Measurements from ENCODE around the gene GIPC2. TPM values are rescaled to one million over a fixed set of nuclear protein-coding genes. Genes with fewer than 3 reads are reported as not detected.

GIPC2 gene
- total and polyA plus RNA-seq, 2 donors (not counting 1 experiment from before 2014, with no cell fraction given) = not detected

DNA sequence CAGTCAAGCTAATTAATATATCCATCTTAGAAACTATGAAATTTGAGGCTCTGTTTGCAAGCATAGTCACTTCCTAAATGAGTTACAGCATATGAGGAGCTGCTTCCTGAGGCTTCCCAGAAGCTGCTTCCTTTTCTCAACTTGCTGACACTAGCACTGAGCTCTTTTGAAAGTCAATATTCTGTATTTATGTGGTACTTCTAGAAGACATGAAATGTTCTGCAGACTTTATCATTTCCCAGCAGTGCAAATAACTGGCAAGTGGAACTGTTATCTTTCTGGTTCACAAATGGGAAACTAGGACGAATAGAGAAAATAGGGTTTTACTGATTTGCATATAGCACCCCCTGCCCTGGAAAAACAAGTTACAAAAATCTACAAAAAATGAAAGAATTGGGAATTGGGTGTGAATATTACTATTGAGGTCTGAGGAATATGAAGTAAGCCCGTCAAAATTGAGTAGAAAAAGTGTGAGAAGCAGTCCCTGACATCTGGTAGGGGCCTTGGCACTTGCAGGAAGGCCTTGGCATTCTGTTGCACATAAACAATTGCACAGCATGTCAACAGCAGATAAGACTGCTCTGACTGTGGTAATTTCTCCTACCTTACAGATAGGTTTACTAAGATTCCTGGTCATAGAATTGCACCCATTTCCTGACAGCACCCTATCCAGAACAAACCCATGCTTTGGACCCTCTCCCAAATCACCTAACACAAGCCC, 7.1 kb downstream of the GIPC2 start:
- no peaks in the 10 kb centered on the region for H3K79me2 ChIP-seq (ENCODE audit: control insufficient read depth, insufficient read depth, low read length)
- H3K4me3 ChIP-seq (ENCODE audit: control extremely low read depth in 1 of 5, extremely low read depth in 1 of 5, insufficient read depth in 1 of 5, low read depth in 2 of 5, low read length in 4 of 5) = no peak overlapping the region
- H2AFZ ChIP-seq (ENCODE audit: insufficient read depth, low read depth, low read length, poor library complexity, severe bottlenecking) = no peak overlapping the region
- CTCF ChIA-PET = no interaction called here
- H4K20me1 ChIP-seq (ENCODE audit: control insufficient read depth, insufficient read depth, low read length, poor library complexity, severe bottlenecking) = no peaks in the 10 kb centered on the region
- H3K4me2 ChIP-seq (replicated peaks; ENCODE audit: low read depth, low read length, poor library complexity, severe bottlenecking) = no peak overlapping the region
- POLR2A ChIA-PET = no interaction called here
- Mint-ChIP-seq H3K27ac (no peak overlapping the region), H3K9me3 (ENCODE audit: insufficient read depth) (no peaks in the 10 kb centered on the region), H3K4me3 (no peak overlapping the region), H3K27me3 (peaks cover 16% of the 10 kb centered on the region), H3K4me1 (no peaks in the 10 kb centered on the region)
- DNase-seq = no peak
- H3K4me1 ChIP-seq (ENCODE audit: control insufficient read depth in 2 of 2, insufficient read depth in 2 of 2, low read length in 2 of 2) = no peaks in the 10 kb centered on the region
- H3K9ac ChIP-seq (ENCODE audit: low read length) = no peak overlapping the region
- 50% methylated on average over 1 of the region's 2 CpGs for WGBS (ENCODE audit: insufficient coverage)
- intact Hi-C loops (cut with micrococcal nuclease) = no loop called here
- no peaks in the 10 kb centered on the region for H3K9me3 ChIP-seq (ENCODE audit: control extremely low read depth in 1 of 3, control insufficient read depth in 2 of 3, insufficient read depth in 1 of 3, low read length in 2 of 3)
- H3K27me3 ChIP-seq (replicated peaks in 1 of 4; ENCODE audit: control extremely low read depth in 1 of 4, control insufficient read depth in 3 of 4, insufficient read depth in 4 of 4, low read length in 3 of 4) = peaks cover 0 to 10% (median 4%) of the 10 kb centered on the region in 4 experiments
- no peak for TF ChIP-seq EZH2 (IDR thresholded peaks at IDR 0.05; ENCODE audit: borderline replicate concordance, insufficient read depth, low read depth, low read length, poor library complexity, severe bottlenecking)
- TF ChIP-seq, protein P1, sequence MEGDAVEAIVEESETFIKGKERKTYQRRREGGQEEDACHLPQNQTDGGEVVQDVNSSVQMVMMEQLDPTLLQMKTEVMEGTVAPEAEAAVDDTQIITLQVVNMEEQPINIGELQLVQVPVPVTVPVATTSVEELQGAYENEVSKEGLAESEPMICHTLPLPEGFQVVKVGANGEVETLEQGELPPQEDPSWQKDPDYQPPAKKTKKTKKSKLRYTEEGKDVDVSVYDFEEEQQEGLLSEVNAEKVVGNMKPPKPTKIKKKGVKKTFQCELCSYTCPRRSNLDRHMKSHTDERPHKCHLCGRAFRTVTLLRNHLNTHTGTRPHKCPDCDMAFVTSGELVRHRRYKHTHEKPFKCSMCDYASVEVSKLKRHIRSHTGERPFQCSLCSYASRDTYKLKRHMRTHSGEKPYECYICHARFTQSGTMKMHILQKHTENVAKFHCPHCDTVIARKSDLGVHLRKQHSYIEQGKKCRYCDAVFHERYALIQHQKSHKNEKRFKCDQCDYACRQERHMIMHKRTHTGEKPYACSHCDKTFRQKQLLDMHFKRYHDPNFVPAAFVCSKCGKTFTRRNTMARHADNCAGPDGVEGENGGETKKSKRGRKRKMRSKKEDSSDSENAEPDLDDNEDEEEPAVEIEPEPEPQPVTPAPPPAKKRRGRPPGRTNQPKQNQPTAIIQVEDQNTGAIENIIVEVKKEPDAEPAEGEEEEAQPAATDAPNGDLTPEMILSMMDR (IDR thresholded peaks at IDR 0.05) = no peak
- H3K36me3 ChIP-seq (replicated peaks in 1 of 2; ENCODE audit: control extremely low read depth in 1 of 2, control insufficient read depth in 1 of 2, extremely low read depth in 1 of 2, insufficient read depth in 2 of 2, low read length in 1 of 2) = no peaks in the 10 kb centered on the region
- no peak for ATAC-seq (ENCODE audit: low read depth)
- H3K27ac ChIP-seq (ENCODE audit: low read length in 2 of 2) = no peak overlapping the region

- TF ChIP-seq, protein P1 (IDR thresholded peaks at IDR 0.05) = no peak
- TF ChIP-seq EZH2 (IDR thresholded peaks at IDR 0.05; ENCODE audit: borderline replicate concordance, insufficient read depth, low read depth, low read length, poor library complexity, severe bottlenecking) = no peak
- Mint-ChIP-seq H3K4me1 (no peaks in the 10 kb centered on the region), H3K9me3 (ENCODE audit: insufficient read depth) (no peaks in the 10 kb centered on the region), H3K4me3 (no peak overlapping the region), H3K27ac (no peak overlapping the region), H3K27me3 (peaks cover 14% of the 10 kb centered on the region)
- Histone ChIP-seq H3K4me2 (replicated peaks; ENCODE audit: low read depth, low read length, poor library complexity, severe bottlenecking) (no peak overlapping the region), H3K27me3 (replicated peaks in 1 of 4; ENCODE audit: control extremely low read depth in 1 of 4, control insufficient read depth in 3 of 4, insufficient read depth in 4 of 4, low read length in 3 of 4) (peaks cover 0 to 6% (median 2%) of the 10 kb centered on the region in 4 experiments), H3K4me3 (ENCODE audit: control extremely low read depth in 1 of 5, extremely low read depth in 1 of 5, insufficient read depth in 1 of 5, low read depth in 2 of 5, low read length in 4 of 5) (no peak overlapping the region), H3K36me3 (replicated peaks in 1 of 2; ENCODE audit: control extremely low read depth in 1 of 2, control insufficient read depth in 1 of 2, extremely low read depth in 1 of 2, insufficient read depth in 2 of 2, low read length in 1 of 2) (no peaks in the 10 kb centered on the region), H3K27ac (ENCODE audit: low read length in 2 of 2) (no peak overlapping the region), H4K20me1 (ENCODE audit: control insufficient read depth, insufficient read depth, low read length, poor library complexity, severe bottlenecking) (no peaks in the 10 kb centered on the region), H3K4me1 (ENCODE audit: control insufficient read depth in 2 of 2, insufficient read depth in 2 of 2, low read length in 2 of 2) (no peaks in the 10 kb centered on the region), H3K9me3 (ENCODE audit: control extremely low read depth in 1 of 3, control insufficient read depth in 2 of 3, insufficient read depth in 1 of 3, low read length in 2 of 3) (no peaks in the 10 kb centered on the region), H3K9ac (ENCODE audit: low read length) (no peak overlapping the region), H2AFZ (ENCODE audit: insufficient read depth, low read depth, low read length, poor library complexity, severe bottlenecking) (no peak overlapping the region), H3K79me2 (ENCODE audit: control insufficient read depth, insufficient read depth, low read length) (no peaks in the 10 kb centered on the region)
- ATAC-seq (ENCODE audit: low read depth) = no peak
- intact Hi-C loops (cut with micrococcal nuclease) = no loop called here
- no peak for DNase-seq
- ChIA-PET CTCF (no interaction called here), POLR2A (no interaction called here)
- 100% methylated on average over 2 of the region's 2 CpGs for WGBS (ENCODE audit: insufficient coverage)
These were observed 7.7 kb downstream of the GIPC2 start for GRCh38 chr1:78053498-78053897.

Measured in B cell (primary cell).